ENCODE data around the gene UCHL3. TPM values are rescaled to one million over a fixed set of nuclear protein-coding genes. Genes with fewer than 3 reads are reported as not detected.
A peak's percentile ranks its signal among the peaks of the same experiment; 100 is the strongest.

The UCHL3 gene
- total and polyA plus RNA-seq, 11 donors: 16.3 to 72.1 (median 27.6) TPM

DNA sequence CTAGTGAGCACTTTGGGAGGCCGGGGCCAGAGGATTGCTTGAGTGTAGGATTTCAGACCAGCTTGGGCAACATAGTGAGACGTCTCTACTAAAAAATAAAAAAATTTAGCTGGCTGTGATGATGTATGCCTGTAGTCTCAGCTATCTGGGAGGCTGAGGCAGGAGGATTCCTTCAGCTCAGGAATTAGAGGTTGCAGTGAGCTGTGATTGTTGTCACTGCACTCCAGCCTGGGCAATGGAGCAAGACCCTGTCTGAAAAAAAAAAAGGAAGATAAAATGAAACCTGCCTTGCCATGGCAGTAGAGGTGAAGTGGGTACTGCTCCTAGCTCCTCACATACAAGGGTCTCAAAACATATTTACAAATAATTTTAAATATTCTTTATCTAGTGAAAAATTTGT is 7.4 kb downstream of the UCHL3 start:
- DNase-seq (no peak), ATAC-seq (no peak)
- H3K4me3 ChIP-seq: no peak overlapping the region
- no peak overlapping the region for H3K27ac ChIP-seq
- H3K4me1 ChIP-seq: peaks cover 0 to 12% (median 4%) of the 10 kb centered on the region in 12 donors
- intact Hi-C loops (cut with DNase I): no loop called here
- no peak for TF ChIP-seq POLR2A (IDR thresholded peaks at IDR 0.05)
- no peak for TF ChIP-seq CTCF (IDR thresholded peaks at IDR 0.05)
- no peaks in the 10 kb centered on the region for H3K27me3 ChIP-seq
- H3K9me3 ChIP-seq: no peaks in the 10 kb centered on the region
- peaks cover 0 to 30% (median 11%) of the 10 kb centered on the region in 9 donors for H3K36me3 ChIP-seq
- WGBS, 4 donors: 84 to 96% (median 93%) methylated on average over 2 of the region's 2 CpGs

- Histone ChIP-seq H3K27ac (peak overlapping the region in 1 of 12 donors; percentile 25), H3K4me3 (no peak overlapping the region), H3K9me3 (no peaks in the 10 kb centered on the region), H3K36me3 (peaks cover 0 to 43% (median 13%) of the 10 kb centered on the region in 9 donors), H3K27me3 (no peaks in the 10 kb centered on the region), H3K4me1 (peaks cover 0 to 12% (median 4%) of the 10 kb centered on the region in 12 donors)
- peak in 1 of 4 donors; percentile 28 for ATAC-seq
- 54 to 73% (median 66%) methylated on average over 2 of the region's 2 CpGs for WGBS, 4 donors
- intact Hi-C loops (cut with DNase I): no loop called here
- TF ChIP-seq CTCF (IDR thresholded peaks at IDR 0.05): no peak
- no peak for TF ChIP-seq POLR2A (IDR thresholded peaks at IDR 0.05)
- DNase-seq: no peak
Measured at GRCh38 chr13:75558145-75558840, 8.7 kb downstream of the UCHL3 start.

GRCh38 chr13:75566658-75567057 is 17.1 kb downstream of the UCHL3 start:
- H3K36me3 ChIP-seq: peaks cover 0 to 79% (median 56%) of the 10 kb centered on the region in 9 donors
- ATAC-seq: no peak

DNA sequence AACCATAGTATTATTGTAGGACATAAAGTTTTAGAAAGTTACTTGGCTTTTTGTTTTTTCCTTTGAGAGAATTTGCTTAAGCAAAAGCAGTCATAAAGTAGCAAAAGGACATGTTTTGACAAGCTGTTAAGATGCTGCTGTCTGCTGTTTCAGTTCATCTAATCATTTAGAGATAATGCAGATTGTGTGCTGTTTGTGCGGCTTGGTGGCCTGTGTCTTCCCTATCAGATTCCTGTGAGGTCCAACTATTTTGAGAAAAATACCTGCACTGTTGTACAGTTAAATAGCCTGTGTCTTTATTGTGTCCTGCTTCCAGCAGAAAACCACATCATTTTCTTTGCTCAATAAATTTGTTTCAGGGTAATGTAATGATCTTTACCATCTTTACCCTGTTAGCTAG is 20.0 kb downstream of the UCHL3 start:
- WGBS, 4 donors: 83 to 89% (median 88%) methylated on average over 1 of the region's 1 CpG
- H3K9me3 ChIP-seq: no peaks in the 10 kb centered on the region
- TF ChIP-seq CTCF (IDR thresholded peaks at IDR 0.05): no peak
- no peak for TF ChIP-seq POLR2A (IDR thresholded peaks at IDR 0.05)
- no peak overlapping the region for H3K4me3 ChIP-seq
- H3K27ac ChIP-seq: no peak overlapping the region
- peaks cover 0 to 82% (median 47%) of the 10 kb centered on the region in 9 donors for H3K36me3 ChIP-seq
- H3K4me1 ChIP-seq: no peaks in the 10 kb centered on the region
- no peak for DNase-seq
- H3K27me3 ChIP-seq: no peaks in the 10 kb centered on the region
- intact Hi-C loops (cut with DNase I): no loop called here
- no peak for ATAC-seq

More at GRCh38 chr13:75566658-75567057, 17.1 kb downstream of the UCHL3 start:
- no peak overlapping the region for H3K27ac ChIP-seq
- H3K4me1 ChIP-seq: no peaks in the 10 kb centered on the region
- H3K9me3 ChIP-seq: no peaks in the 10 kb centered on the region
- no peak for DNase-seq
- H3K27me3 ChIP-seq: no peaks in the 10 kb centered on the region
- intact Hi-C loops (cut with DNase I): no loop called here
- no peak overlapping the region for H3K4me3 ChIP-seq
- no peak for TF ChIP-seq POLR2A (IDR thresholded peaks at IDR 0.05)
- TF ChIP-seq CTCF (IDR thresholded peaks at IDR 0.05): peak in 6 of 12 donors; percentile 12 to 44 (median 22)
